Activated CD4-positive, CD25-positive, alpha-beta regulatory T cell (primary cell): Measurements from ENCODE around the gene PELO.

Experiments used
- DNase-seq, 4 experiments: peaks; one replicate each; lab custom pipeline; 2025; lab: John Stamatoyannopoulos, UW

Gene PELO

DNA sequence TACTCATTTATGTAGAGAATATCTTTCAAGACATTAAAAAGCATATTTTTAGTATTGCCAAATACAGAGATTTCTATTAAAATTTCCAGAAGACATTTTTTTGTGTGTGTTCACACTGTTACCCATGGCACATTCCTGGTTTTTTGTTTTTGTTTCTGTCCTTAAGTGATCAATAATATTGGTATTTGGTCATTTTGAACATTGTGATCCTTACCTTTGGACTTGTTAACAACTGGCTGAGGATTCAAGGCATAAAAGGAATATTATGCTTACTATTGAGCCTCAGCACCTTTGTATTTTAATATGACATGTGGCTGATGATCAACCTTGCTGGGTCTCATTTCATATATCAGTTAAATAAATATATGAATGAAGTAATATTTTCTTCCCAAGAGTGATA is 41.9 kb downstream of the PELO start:
- no peak for DNase-seq

DNA sequence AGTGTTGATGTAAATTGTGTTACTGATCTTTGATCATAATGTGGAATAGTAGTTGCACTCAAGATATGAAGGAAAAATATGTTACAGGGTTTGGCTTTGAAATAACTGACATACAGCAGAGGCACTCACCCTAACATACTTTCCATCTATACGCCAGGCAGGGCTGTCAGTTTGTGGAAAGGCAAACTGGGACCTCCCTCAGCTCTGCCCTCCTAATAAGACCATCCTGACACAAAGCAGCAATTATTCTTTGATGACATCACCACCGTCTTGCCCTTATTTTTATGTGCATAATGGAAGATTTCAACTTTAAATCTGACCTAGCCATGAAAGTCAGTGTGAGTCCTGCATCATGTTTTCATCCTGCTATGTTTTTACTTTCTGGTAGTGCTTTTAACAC is 42.9 kb downstream of the PELO start:
- no peak for DNase-seq

DNA sequence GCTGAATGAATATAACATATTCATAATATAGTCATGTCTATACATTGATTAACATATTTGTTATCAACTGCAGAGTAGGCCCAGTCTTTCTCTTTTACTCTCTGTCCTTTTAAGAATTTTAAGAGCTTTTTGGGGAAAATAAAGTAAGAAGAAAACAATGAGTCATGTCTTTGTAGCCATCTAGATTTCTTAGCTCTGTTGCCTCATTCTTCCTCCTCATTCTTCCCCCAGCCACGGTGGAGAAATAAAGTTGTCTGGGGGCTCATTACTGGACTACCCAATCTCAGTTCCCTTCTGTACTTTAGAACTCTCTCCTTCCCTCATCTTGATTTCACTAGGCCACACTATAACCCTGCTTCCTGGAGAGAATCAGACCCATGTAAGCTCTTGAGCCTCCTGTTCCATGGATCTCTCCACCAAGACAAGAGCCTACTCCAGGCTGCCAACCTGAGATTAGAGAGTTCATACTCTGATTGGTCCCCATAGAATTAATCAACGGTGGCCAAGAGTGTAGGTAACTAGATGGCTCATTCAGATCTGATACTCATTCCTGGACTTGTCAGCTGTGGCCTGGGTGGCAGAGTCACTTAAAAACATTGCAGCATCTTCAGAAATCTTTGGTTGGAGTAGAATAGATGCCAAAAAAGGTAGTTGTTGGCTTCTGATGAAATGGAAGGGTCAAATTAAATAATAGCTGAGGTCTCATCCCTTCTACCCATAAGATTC is 44.2 kb downstream of the PELO start:
- no peak for DNase-seq

DNA sequence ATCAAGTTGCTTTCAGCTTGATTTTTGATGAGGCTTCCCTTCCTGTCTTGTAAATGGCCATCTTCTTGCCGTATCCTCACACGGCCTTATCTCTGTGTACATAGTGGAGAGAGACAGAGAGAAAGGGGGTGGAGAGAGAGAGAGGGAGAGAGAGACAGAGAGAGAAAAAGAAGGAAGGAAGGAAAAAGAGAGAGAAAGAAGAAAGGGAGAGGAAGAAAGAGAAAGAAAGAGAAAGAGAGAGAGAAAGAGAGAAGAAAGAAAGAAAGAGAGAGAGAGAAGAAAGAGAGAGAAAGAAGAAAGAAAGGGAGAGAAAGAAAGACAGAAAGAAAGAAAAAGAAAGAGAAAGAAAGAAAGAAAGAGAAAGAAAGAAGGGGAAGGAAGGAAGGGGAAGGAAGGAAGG is 46.6 kb downstream of the PELO start:
- DNase-seq: no peak

DNA sequence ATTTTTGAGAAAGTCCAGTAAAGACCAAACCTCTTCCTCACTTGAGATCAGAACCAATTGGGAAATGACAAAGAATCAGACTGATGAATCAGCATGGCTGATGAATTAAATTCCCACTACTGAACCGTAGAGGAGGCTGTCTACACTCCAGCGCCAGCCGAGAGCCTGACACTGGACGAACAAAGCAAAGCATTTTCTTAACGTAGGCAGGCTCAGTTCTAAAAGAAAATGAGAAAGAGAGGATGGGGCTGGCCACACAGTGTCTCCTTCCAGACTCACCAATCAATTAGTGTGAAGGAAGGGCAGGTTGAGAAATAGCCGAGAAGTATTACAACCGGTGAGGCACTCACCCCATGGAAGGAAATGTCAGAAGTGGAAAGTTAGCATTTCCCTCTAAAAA is 49.4 kb downstream of the PELO start:
- DNase-seq: no peak
